ENCODE results near the gene BCL2. TPM values are rescaled to one million over a fixed set of nuclear protein-coding genes. Genes with fewer than 3 reads are reported as not detected.
"Not testable (repeated sequence)": the region's sequence is repeated elsewhere in the genome, so short reads cannot be mapped to it uniquely, and the experiment has no call there.

The BCL2 gene
- total RNA-seq, 1 donor from 2014 or later, result 16.5 TPM

DNA sequence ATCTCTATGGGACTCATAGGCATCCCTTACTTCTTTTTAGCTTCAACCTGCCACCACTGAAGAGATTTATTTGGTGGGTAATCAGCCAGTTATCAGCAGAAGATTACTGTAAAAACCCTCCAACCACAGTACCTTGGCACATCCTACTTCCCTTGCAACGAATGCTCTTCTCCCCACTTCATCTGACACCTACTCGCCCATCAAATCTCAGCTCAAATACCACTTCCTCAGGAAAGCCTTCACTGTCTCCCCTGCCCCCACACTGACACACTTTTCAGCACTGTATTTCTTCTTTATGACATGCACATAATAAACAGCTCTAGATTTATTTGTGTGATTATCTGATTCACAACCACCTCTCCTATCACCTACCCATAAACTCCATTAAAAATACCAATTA lies 44.4 kb upstream of the BCL2 start:
- no peak overlapping the region for H3K4me3 Mint-ChIP-seq
- H3K27ac Mint-ChIP-seq, result no peak overlapping the region
- H3K27me3 Mint-ChIP-seq, result no peaks in the 10 kb centered on the region
- H3K9me3 Mint-ChIP-seq, result no peaks in the 10 kb centered on the region
- peaks cover 13% of the 10 kb centered on the region for H3K4me1 Mint-ChIP-seq (ENCODE audit: unreplicated experiment)
- no peak for DNase-seq (ENCODE audit: extremely low spot score, unreplicated experiment)
- TF ChIP-seq, protein P1, sequence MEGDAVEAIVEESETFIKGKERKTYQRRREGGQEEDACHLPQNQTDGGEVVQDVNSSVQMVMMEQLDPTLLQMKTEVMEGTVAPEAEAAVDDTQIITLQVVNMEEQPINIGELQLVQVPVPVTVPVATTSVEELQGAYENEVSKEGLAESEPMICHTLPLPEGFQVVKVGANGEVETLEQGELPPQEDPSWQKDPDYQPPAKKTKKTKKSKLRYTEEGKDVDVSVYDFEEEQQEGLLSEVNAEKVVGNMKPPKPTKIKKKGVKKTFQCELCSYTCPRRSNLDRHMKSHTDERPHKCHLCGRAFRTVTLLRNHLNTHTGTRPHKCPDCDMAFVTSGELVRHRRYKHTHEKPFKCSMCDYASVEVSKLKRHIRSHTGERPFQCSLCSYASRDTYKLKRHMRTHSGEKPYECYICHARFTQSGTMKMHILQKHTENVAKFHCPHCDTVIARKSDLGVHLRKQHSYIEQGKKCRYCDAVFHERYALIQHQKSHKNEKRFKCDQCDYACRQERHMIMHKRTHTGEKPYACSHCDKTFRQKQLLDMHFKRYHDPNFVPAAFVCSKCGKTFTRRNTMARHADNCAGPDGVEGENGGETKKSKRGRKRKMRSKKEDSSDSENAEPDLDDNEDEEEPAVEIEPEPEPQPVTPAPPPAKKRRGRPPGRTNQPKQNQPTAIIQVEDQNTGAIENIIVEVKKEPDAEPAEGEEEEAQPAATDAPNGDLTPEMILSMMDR (conservative IDR thresholded peaks at IDR 0.05), result no peak
- peaks cover 21% of the 10 kb centered on the region for H3K36me3 Mint-ChIP-seq

DNA sequence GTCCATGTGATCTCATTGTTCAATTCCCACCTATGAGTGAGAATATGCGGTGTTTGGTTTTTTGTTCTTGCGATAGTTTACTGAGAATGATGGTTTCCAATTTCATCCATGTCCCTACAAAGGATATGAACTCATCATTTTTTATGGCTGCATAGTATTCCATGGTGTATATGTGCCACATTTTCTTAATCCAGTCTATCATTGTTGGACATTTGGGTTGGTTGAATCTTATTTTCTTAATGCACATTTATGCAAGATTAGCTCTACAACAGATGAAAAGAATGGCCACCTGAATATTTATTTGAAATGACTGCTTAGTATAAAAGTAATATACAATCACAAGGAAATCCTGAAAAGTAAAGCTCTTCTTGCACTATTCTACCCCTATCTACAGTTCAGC lies 43.9 kb upstream of the BCL2 start:
- DNase-seq (ENCODE audit: extremely low spot score, unreplicated experiment); H3K4me3 Mint-ChIP-seq; H3K9me3 Mint-ChIP-seq; H3K27ac Mint-ChIP-seq; H3K27me3 Mint-ChIP-seq: not testable (repeated sequence)
- Mint-ChIP-seq H3K36me3 (peaks cover 21% of the 10 kb centered on the region), H3K4me1 (ENCODE audit: unreplicated experiment) (peaks cover 13% of the 10 kb centered on the region)

DNA sequence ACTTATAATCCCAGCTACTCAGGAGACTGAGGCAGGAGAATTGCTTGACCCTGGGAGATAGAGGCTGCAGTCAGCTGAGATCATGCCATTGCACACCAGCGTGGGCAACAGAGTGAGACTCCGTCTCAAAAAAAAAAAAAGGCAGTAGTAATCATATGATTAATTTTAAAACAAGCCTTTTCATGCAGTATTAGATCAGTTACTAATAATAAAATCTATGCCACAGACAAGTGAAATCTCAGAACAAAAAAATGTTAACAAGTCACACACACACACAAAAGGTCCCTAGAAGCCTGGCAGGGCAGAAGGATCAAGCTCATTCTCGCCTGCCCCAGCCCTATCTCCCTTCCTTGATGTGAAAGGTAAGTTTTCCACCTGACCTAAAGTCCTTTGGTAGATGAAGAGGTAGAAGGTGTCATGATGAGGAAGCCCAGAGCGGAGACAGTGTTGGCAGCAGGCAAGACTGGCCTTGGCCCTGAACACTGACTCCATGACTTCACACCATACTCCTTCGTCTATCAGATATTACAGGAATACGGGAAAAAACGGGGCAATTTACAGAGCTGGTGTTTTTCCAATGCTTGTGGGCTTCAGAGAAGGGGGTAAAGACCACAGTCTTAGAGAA lies 36.8 kb upstream of the BCL2 start:
- H3K4me1 Mint-ChIP-seq (ENCODE audit: unreplicated experiment), result no peaks in the 10 kb centered on the region
- no peaks in the 10 kb centered on the region for H3K27me3 Mint-ChIP-seq
- no peaks in the 10 kb centered on the region for H3K9me3 Mint-ChIP-seq
- H3K36me3 Mint-ChIP-seq, result peaks cover 26% of the 10 kb centered on the region
- no peak overlapping the region for H3K4me3 Mint-ChIP-seq
- TF ChIP-seq, protein P1 (conservative IDR thresholded peaks at IDR 0.05), result no peak
- DNase-seq (ENCODE audit: extremely low spot score, unreplicated experiment), result no peak
- H3K27ac Mint-ChIP-seq, result no peak overlapping the region

DNA sequence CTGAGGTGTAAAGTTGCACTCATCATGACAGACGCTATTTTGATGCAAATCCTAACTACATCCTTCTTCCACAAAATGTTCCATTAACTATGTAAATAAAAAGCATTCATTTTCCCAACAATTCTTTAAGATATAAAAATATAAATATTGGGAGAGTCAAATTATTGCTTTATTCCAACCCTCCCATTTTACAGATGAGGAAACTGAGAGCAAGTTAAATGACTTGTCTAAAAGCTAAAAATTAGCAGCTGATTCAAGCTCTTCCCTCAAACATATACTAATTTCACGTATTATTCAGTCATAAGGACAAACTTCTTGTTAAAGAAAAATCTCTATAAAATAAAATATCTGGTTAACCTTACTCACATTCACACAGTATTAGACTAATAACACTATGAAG lies 30.7 kb upstream of the BCL2 start:
- peaks cover 23% of the 10 kb centered on the region for H3K36me3 Mint-ChIP-seq
- no peak overlapping the region for H3K27ac Mint-ChIP-seq

DNA sequence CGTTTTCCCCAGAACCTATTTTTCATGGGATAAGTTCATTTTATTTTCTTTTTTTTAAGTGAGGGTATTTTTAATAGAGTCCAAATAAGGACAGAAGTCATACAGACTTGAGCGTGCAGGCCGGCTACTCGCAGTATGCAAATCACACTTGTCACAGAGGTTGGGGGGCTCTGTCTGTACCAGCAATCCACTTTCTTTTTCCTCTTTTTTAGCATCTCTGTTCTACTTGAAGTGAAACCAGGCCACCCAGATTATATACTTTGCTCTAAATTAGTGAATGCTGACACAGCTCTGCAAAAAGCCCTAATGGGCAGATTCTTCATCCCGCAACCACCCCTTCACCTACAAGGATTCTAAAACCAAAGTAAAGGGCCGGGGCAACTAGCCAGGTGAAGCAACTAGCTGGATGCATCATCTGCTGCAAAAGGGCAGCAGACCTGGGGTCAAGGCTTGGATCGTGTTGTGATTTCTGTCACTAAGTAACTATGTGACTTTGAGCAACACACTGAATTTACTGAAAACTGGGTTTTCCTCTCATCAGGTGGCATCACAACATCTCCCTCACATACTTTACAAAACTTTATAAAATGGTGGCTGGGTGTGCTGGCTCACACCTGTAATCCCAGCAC lies 29.1 kb upstream of the BCL2 start:
- DNase-seq (ENCODE audit: extremely low spot score, unreplicated experiment), result no peak
- Mint-ChIP-seq H3K4me1 (ENCODE audit: unreplicated experiment) (peaks cover 7% of the 10 kb centered on the region), H3K36me3 (peaks cover 21% of the 10 kb centered on the region), H3K27me3 (no peaks in the 10 kb centered on the region), H3K9me3 (no peaks in the 10 kb centered on the region), H3K27ac (no peak overlapping the region), H3K4me3 (no peak overlapping the region)
- TF ChIP-seq, protein P1 (conservative IDR thresholded peaks at IDR 0.05), result no peak

More for the DNA sequence above, 30.7 kb upstream of the BCL2 start:
- no peaks in the 10 kb centered on the region for H3K9me3 Mint-ChIP-seq
- TF ChIP-seq, protein P1 (conservative IDR thresholded peaks at IDR 0.05), result no peak
- H3K4me1 Mint-ChIP-seq (ENCODE audit: unreplicated experiment), result peaks cover 1% of the 10 kb centered on the region
- no peaks in the 10 kb centered on the region for H3K27me3 Mint-ChIP-seq
- DNase-seq (ENCODE audit: extremely low spot score, unreplicated experiment), result no peak
- no peak overlapping the region for H3K4me3 Mint-ChIP-seq

DNA sequence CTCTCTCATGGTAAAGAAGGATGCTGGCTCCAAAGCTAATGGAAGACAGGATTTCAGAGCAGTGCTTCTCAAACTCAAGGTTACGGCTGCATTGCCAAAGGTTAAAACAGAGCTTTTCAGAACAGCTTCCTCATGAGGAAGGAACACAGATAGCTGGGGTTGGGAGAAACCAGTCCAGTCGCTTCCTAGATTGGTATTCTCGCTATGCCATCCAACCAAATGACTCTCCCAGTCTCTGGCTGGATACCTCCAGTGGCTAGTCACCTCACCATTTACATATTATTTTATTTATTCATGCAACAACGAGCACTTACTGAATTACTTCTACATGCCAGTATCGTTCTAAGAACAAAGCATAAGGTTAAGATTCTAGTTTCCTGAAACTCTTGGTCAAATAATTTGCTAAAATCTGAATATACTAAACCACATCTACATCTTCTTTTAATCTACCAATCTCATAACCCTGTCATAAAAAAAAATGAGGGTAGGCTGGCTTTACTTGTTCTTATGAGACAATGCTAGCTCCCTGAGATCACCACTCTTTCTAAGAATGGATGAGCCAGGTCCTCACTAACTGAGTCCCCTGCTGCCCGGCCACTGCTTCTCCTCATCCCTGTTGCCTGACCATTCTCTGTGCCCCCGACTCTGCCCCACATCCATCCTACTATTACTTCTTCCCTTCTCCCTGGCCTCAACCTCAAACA lies 27.1 kb upstream of the BCL2 start:
- TF ChIP-seq, protein P1 (conservative IDR thresholded peaks at IDR 0.05), result no peak
- Mint-ChIP-seq H3K36me3 (peaks cover 20% of the 10 kb centered on the region), H3K4me1 (ENCODE audit: unreplicated experiment) (peaks cover 7% of the 10 kb centered on the region), H3K9me3 (no peaks in the 10 kb centered on the region), H3K27me3 (no peaks in the 10 kb centered on the region), H3K4me3 (no peak overlapping the region), H3K27ac (no peak overlapping the region)
- DNase-seq (ENCODE audit: extremely low spot score, unreplicated experiment), result no peak
